ENCODE results near the gene CFAP20DC.

DNA sequence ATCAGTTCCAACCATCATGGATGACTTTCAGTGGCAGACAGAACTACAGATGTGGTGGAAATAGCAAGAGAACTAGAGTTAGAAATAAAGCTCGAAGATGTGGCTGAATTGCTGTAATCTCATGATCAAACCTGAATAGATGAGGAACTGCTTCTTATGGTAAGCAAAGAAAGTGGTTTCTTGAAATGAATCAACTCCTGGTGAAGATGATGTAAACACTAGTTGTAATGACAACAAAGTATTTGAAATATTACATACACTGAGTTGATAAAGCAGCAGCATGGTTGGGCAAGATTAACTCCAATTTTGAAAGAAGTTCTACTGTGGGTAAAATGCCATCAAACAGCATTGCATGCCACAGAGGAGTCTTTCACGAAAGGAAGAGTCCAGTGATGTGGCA, 251.5 kb downstream of the CFAP20DC start:
- TF ChIP-seq, protein P1, sequence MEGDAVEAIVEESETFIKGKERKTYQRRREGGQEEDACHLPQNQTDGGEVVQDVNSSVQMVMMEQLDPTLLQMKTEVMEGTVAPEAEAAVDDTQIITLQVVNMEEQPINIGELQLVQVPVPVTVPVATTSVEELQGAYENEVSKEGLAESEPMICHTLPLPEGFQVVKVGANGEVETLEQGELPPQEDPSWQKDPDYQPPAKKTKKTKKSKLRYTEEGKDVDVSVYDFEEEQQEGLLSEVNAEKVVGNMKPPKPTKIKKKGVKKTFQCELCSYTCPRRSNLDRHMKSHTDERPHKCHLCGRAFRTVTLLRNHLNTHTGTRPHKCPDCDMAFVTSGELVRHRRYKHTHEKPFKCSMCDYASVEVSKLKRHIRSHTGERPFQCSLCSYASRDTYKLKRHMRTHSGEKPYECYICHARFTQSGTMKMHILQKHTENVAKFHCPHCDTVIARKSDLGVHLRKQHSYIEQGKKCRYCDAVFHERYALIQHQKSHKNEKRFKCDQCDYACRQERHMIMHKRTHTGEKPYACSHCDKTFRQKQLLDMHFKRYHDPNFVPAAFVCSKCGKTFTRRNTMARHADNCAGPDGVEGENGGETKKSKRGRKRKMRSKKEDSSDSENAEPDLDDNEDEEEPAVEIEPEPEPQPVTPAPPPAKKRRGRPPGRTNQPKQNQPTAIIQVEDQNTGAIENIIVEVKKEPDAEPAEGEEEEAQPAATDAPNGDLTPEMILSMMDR (tag by site-specific recombination; IDR thresholded peaks at IDR 0.05) = no peak
- TF ChIP-seq, protein P2, sequence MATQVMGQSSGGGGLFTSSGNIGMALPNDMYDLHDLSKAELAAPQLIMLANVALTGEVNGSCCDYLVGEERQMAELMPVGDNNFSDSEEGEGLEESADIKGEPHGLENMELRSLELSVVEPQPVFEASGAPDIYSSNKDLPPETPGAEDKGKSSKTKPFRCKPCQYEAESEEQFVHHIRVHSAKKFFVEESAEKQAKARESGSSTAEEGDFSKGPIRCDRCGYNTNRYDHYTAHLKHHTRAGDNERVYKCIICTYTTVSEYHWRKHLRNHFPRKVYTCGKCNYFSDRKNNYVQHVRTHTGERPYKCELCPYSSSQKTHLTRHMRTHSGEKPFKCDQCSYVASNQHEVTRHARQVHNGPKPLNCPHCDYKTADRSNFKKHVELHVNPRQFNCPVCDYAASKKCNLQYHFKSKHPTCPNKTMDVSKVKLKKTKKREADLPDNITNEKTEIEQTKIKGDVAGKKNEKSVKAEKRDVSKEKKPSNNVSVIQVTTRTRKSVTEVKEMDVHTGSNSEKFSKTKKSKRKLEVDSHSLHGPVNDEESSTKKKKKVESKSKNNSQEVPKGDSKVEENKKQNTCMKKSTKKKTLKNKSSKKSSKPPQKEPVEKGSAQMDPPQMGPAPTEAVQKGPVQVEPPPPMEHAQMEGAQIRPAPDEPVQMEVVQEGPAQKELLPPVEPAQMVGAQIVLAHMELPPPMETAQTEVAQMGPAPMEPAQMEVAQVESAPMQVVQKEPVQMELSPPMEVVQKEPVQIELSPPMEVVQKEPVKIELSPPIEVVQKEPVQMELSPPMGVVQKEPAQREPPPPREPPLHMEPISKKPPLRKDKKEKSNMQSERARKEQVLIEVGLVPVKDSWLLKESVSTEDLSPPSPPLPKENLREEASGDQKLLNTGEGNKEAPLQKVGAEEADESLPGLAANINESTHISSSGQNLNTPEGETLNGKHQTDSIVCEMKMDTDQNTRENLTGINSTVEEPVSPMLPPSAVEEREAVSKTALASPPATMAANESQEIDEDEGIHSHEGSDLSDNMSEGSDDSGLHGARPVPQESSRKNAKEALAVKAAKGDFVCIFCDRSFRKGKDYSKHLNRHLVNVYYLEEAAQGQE (tag by site-specific recombination; IDR thresholded peaks at IDR 0.05) = no peak
- TF ChIP-seq ZNF555 (tag by site-specific recombination; conservative IDR thresholded peaks at IDR 0.05) (no peak), FEZF1 (tag by site-specific recombination; IDR thresholded peaks at IDR 0.05) (no peak), ZNF677 (tag by site-specific recombination; IDR thresholded peaks at IDR 0.05) (no peak)
- TF ChIP-seq, protein P3, sequence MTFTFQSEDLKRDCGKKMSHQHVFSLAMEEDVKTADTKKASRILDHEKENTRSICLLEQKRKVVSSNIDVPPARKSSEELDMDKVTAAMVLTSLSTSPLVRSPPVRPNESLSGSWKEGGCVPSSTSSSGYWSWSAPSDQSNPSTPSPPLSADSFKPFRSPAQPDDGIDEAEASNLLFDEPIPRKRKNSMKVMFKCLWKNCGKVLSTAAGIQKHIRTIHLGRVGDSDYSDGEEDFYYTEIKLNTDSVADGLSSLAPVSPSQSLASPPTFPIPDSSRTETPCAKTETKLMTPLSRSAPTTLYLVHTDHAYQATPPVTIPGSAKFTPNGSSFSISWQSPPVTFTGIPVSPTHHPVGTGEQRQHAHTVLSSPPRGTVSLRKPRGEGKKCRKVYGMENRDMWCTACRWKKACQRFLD (tag by site-specific recombination; IDR thresholded peaks at IDR 0.05) = no peak
- TF ChIP-seq, protein P4, sequence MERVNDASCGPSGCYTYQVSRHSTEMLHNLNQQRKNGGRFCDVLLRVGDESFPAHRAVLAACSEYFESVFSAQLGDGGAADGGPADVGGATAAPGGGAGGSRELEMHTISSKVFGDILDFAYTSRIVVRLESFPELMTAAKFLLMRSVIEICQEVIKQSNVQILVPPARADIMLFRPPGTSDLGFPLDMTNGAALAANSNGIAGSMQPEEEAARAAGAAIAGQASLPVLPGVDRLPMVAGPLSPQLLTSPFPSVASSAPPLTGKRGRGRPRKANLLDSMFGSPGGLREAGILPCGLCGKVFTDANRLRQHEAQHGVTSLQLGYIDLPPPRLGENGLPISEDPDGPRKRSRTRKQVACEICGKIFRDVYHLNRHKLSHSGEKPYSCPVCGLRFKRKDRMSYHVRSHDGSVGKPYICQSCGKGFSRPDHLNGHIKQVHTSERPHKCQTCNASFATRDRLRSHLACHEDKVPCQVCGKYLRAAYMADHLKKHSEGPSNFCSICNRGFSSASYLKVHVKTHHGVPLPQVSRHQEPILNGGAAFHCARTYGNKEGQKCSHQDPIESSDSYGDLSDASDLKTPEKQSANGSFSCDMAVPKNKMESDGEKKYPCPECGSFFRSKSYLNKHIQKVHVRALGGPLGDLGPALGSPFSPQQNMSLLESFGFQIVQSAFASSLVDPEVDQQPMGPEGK (tag by site-specific recombination; IDR thresholded peaks at IDR 0.05) = no peak
- TF ChIP-seq, protein P5, sequence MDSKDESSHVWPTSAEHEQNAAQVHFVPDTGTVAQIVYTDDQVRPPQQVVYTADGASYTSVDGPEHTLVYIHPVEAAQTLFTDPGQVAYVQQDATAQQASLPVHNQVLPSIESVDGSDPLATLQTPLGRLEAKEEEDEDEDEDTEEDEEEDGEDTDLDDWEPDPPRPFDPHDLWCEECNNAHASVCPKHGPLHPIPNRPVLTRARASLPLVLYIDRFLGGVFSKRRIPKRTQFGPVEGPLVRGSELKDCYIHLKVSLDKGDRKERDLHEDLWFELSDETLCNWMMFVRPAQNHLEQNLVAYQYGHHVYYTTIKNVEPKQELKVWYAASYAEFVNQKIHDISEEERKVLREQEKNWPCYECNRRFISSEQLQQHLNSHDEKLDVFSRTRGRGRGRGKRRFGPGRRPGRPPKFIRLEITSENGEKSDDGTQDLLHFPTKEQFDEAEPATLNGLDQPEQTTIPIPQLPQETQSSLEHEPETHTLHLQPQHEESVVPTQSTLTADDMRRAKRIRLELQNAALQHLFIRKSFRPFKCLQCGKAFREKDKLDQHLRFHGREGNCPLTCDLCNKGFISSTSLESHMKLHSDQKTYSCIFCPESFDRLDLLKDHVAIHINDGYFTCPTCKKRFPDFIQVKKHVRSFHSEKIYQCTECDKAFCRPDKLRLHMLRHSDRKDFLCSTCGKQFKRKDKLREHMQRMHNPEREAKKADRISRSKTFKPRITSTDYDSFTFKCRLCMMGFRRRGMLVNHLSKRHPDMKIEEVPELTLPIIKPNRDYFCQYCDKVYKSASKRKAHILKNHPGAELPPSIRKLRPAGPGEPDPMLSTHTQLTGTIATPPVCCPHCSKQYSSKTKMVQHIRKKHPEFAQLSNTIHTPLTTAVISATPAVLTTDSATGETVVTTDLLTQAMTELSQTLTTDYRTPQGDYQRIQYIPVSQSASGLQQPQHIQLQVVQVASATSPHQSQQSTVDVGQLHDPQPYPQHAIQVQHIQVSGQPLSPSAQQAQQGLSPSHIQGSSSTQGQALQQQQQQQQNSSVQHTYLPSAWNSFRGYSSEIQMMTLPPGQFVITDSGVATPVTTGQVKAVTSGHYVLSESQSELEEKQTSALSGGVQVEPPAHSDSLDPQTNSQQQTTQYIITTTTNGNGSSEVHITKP (tag by site-specific recombination; IDR thresholded peaks at IDR 0.05) = no peak

All from HEK293 (cell line).